NCI-H2171 treated with DMSO at 0.1 percent for 48 hours (cell line): ENCODE measurements around the gene IQSEC3.

Experiments used
- DNase-seq: peaks from one replicate; lab custom pipeline; 2025; lab: John Stamatoyannopoulos, UW

IQSEC3 gene

GRCh38 chr12:163406-163986 is 96.9 kb downstream of the IQSEC3 start:
- DNase-seq, result no peak

DNA sequence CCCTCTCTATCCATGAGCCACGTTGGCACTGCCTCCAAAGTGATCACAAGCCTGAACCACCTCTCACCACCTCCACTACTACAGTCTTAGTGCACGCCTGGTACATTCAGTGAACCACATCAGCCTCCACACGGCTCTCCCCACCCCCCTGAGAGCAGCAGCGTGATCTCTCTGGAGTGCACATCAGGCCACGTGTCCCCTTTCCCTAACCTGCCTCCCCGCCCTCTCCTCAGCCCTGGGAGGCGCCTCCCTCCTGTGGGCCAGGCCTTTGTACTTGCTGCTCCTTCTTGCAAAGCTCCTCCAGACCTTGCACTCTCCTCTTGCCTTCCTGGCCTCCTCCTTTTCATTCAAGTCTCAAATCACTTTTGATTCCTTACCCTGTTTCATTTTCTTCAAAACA is 97.6 kb downstream of the IQSEC3 start:
- peak; percentile 80 for DNase-seq

DNA sequence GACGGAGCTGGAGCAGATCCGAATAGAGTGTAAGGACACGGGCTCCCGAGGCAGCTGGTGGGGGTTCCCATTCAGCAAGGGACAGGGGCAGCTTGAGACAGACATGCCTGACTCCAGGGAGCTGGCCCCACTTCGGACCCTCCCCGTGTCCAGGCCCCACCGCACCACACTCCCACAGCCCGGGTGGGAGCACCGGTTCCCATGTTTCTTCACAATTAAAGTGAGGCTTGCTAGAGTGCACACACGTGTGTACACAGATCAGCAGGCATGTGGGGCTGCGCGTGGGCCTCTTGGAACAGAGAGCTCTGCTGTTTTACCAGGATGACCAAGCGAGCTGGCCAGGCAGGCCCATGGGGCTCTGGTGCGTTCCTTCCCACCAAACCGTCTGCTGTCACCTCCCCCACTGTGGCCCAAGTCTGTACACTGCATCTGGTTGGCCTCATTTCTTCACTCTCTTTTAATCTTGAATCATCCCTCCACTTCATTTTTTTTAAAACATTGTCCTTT is 99.3 kb downstream of the IQSEC3 start:
- no peak for DNase-seq

DNA sequence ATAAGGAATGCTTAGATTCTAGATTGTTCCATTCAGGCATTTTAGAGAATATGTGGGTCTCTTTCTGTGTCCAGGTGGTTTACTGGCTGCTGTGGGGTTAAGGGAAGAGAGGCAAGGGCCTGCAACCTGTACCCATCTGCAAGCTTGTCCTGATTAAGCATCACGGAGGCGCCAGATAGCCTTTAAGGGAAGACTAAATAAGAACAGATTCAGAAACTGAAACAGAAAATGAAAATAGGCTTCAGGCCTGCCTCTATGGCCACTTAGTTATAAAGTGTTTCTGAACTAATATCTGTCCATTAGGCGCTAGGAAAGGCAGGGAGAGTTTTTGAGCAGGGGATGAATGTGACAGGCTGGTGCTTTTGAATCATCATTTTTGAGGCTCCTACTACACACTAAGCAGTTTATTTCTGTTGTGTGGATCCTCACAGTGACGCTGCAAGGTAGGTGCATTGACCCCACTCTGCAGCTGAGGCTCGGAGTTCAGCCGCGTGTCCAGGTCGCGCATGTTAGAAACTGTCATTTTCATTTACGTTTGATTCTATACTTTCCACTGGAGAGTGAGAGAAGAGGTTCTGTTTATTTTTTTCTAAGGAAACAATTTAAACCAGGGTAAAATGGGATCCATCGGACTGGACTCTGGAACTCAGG is 100.0 kb downstream of the IQSEC3 start:
- no peak for DNase-seq

- DNase-seq, result peak; percentile 69
Measured at GRCh38 chr12:167959-168600, 101.5 kb downstream of the IQSEC3 start.

DNA sequence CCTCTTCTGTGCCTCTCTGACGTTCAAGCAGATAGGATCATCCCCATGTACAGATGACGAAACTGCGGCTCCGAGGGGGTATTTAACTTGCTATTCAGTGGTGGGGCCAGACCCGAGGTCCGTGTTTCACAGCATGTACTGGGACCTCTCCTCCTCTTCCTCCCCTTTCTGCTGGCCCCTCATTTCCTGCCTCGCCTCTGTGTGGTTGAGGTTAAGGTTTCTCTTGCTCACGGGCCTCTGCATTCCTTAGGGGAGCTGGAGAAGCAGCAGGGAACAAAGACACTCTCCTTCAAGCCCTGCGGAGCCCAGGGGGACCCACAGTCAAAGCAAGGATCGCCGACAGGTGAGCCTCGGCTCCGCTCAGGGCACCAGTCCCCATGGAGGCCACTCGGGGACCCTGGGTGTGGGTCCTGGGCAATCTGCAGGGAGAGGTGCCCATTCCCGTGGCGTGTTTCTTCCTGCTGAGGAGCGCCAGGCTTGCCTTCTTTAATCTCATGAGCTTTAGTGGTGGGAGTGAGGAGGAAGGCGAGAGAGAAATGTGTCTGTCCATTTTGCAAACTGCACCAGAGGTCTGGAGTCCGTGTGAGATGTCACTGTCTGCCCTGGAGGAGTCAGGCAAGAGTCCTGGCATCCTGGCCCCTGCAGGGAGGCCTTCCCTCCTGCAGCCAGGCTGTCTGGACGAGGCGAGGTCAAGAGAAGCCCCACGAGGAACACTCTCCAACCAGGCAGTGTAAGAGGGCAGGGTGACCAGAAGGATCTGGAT is 102.4 kb downstream of the IQSEC3 start:
- no peak for DNase-seq

GRCh38 chr12:169528-170370 is 103.2 kb downstream of the IQSEC3 start:
- DNase-seq, result no peak

GRCh38 chr12:170371-171225 is 104.0 kb downstream of the IQSEC3 start:
- no peak for DNase-seq

GRCh38 chr12:171276-171675 is 104.7 kb downstream of the IQSEC3 start:
- DNase-seq, result no peak

GRCh38 chr12:171743-172676 is 105.4 kb downstream of the IQSEC3 start:
- peak; percentile 51 for DNase-seq

DNA sequence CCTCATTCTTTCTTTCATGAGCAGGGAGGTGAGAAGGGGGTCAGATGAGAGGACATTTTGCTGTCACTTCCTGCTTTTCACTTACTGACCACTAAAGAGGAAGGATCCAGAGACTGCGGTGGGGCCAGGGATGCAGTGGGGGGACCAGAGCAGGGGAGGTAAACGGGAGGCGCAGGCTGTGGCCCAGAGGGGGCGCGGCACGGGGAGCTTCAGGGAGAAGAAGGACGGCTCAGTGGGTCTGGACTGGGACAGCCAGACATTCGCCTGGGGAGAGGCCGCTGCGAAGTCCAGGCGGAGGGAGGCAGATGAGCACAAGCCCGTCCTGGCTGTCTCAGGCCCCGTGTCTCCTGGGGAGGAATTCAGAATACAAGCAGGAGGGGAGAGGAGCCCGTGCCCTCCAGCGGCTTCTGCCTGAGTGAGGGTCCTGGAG is 106.2 kb downstream of the IQSEC3 start:
- no peak for DNase-seq

- no peak for DNase-seq
Measured at GRCh38 chr12:174124-174523, 107.6 kb downstream of the IQSEC3 start.

DNA sequence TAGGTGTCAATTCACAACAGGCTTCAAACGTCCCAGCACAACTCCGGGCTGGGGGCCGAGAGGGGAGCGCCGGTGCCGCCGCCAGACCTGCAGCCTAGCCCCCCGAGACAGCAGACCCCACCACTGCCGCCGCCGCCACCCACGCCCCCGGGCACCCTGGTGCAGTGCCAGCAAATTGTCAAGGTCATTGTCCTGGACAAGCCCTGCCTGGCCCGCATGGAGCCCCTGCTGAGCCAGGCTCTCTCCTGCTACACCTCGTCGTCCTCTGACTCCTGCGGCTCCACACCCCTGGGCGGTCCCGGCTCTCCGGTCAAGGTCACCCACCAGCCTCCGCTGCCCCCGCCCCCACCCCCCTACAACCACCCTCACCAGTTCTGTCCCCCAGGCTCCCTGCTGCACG is 108.0 kb downstream of the IQSEC3 start:
- DNase-seq, result no peak

DNA sequence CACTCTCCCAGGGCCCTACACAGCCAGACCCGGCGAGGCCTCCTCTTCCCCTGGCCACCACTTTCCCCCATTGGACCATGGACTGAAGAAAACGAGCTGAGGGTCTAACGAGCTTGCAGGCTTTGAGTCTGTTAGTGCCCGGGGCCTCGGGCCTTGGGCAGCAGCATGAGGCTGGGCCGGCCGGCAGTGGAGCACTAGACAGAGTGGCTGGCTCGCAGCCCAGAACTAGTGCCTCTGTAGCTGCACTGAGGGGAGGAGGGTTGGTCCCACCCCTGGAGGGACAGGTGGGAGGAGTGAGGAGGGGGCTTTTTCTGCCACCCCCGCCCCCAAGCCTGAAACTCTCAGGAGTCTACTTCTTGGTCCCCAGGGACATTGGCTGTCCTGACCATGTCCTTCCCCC is 108.7 kb downstream of the IQSEC3 start:
- peak; percentile 81 for DNase-seq

DNA sequence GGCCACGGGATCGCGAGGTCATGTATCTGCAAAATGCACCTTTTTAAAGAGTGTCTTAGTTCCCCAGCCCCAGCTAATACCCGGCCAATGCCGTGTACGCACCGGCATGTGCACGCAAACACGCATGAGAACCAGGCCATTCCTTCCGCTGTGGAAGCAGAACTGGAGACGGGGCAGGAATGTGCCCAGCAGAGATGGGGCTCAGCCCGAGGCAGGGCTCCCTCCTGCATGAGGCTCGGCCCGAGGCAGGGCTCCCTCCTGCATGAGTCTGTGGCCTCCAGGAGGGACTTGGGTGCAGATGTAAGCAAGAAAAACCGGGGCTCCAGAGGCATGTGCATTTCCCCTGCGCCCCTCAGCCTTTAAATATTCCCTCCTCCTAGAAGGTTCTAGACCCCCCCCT is 109.2 kb downstream of the IQSEC3 start:
- no peak for DNase-seq

GRCh38 chr12:176321-177181 is 110.0 kb downstream of the IQSEC3 start:
- peak; percentile 100 for DNase-seq

DNA sequence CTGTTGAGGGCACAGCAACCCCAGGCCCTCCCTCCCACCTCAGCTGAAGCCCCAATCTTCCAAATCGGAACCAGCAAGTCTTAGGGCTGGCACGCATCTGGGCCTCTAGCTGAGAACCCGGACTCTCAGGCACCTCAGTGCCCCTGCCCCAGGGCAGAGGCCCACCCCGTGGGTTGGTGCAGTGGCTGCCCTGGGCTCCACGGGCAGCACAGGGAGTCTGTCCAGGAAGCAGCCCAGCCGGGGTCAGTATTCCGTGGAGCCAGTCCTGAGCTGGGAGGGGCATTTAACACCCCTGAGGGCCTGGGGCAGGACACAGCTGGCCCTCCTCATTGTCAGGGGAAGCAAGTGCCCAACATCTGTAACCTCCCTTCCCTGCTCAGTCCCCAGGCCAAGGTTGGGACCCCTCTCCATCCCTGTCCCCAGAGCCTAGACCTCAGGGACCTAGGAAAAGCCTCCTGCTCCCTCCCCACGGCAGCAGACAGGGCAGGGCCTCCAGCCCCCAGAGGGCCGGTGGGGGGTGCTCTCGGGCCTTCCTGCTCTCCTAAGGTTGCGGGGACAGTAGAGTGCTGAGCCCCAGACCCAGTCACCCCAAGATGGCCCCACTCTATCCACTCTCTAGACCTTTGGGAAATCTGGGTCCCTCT is 110.9 kb downstream of the IQSEC3 start:
- no peak for DNase-seq
